ENCODE measurements around the gene C14orf119.

Gene C14orf119

GRCh38 chr14:23085458-23085857 is 9.8 kb upstream of the C14orf119 start:
- no peak for DNase-seq

- DNase-seq = no peak
These were observed 8.7 kb upstream of the C14orf119 start for GRCh38 chr14:23086565-23086964.

GRCh38 chr14:23089498-23090253 is 5.6 kb upstream of the C14orf119 start:
- no peak for DNase-seq

- DNase-seq = no peak
These were observed 5.1 kb upstream of the C14orf119 start for GRCh38 chr14:23090254-23090636.

- no peak for DNase-seq
These were observed 3.7 kb upstream of the C14orf119 start for GRCh38 chr14:23091294-23092225.

- DNase-seq = no peak
These were observed 2.2 kb upstream of the C14orf119 start for GRCh38 chr14:23093104-23093503.

GRCh38 chr14:23093526-23093925 is 1.8 kb upstream of the C14orf119 start:
- no peak for DNase-seq

- DNase-seq = no peak
These were observed 1.2 kb upstream of the C14orf119 start for GRCh38 chr14:23093991-23094665.

GRCh38 chr14:23094666-23095195 is 574 bp upstream of the C14orf119 start, which contains the start of gene ACIN1:
TSS of gene ACIN1 (minus strand) at chr14:23095136. CDS start at chr14:23095112, 24 bp downstream.
- DNase-seq = peak; percentile 99

- no peak for DNase-seq
These were observed 2.5 kb downstream of the C14orf119 start for GRCh38 chr14:23097786-23098185.

GRCh38 chr14:23099212-23099861 is 4.0 kb downstream of the C14orf119 start:
- DNase-seq = no peak

- no peak for DNase-seq
These were observed 6.1 kb downstream of the C14orf119 start for GRCh38 chr14:23101213-23101970.

- DNase-seq = no peak
These were observed 6.8 kb downstream of the C14orf119 start for GRCh38 chr14:23101986-23102625.

- no peak for DNase-seq
These were observed 7.5 kb downstream of the C14orf119 start for GRCh38 chr14:23102801-23103200.

- DNase-seq = no peak
These were observed 8.3 kb downstream of the C14orf119 start for GRCh38 chr14:23103581-23103980.

- DNase-seq = no peak
These were observed 8.8 kb downstream of the C14orf119 start for GRCh38 chr14:23104070-23104590.

- DNase-seq = no peak
These were observed 9.5 kb downstream of the C14orf119 start, which contains the start of gene CIROP for GRCh38 chr14:23104591-23105347. TSS of gene CIROP (minus strand) at chr14:23104989. CDS start at chr14:23104920, 69 bp downstream.

GRCh38 chr14:23105348-23105824 is 10.1 kb downstream of the C14orf119 start:
- DNase-seq = no peak

GRCh38 chr14:23106747-23107045 is 11.4 kb downstream of the C14orf119 start:
- DNase-seq = no peak
